Uterus (tissue), 4 donors: ENCODE data around the gene CFAP210. TPM values are rescaled to one million over a fixed set of nuclear protein-coding genes. Genes with fewer than 3 reads are reported as not detected.

ENCODE experiments used
- DNase-seq, 2 donors: peaks; one replicate each; pipeline ENCODE4 v3.0.0-alpha.2; 2019 to 2020
- H3K27ac ChIP-seq, 2 donors: fragments of 200-600 bp; sonication (generic); 1 replicate in 1 of 2; 2 replicates in 1 of 2; pipeline ENCODE4 v1.5.1; 2016 to 2018
- H3K27me3 ChIP-seq, 2 donors: fragments of 200-600 bp; sonication (generic); one replicate each; pipeline ENCODE4 v1.5.1; 2018 to 2019; ENCODE audit warnings: control low read depth in 1 of 2
- H3K36me3 ChIP-seq, 2 donors: fragments of 200-600 bp; sonication (generic); one replicate each; pipeline ENCODE4 v1.5.1; 2019; ENCODE audit warnings: control low read depth in 1 of 2
- H3K4me1 ChIP-seq, 2 donors: fragments of 200-600 bp; sonication (generic); one replicate each; pipeline ENCODE4 v1.5.1; 2018 to 2019; ENCODE audit warnings: control low read depth in 1 of 2
- H3K4me3 ChIP-seq, 2 donors: fragments of 200-600 bp; sonication (generic); 1 replicate in 1 of 2; 2 replicates in 1 of 2; pipeline ENCODE4 v1.5.1; 2018 to 2019; ENCODE audit warnings: mild to moderate bottlenecking in 1 of 2
- H3K9me3 ChIP-seq, 2 donors: fragments of 200-600 bp; sonication (generic); one replicate each; pipeline ENCODE4 v1.5.1; 2019; ENCODE audit warnings: control low read depth in 1 of 2
- POLR2A ChIP-seq, 2 donors: fragments of 450-650 bp; IDR thresholded peaks; one replicate each; pipeline ENCODE4 v1.6.1; 2016; ENCODE audit warnings: antibody characterized with exemption in 2 of 2, mild to moderate bottlenecking in 1 of 2, moderate library complexity in 1 of 2
- intact Hi-C: fragments of 100-400 bp; cut with DNase I; formaldehyde crosslinking; loops from one replicate; pipeline ENCODE4 v1.15.1; 2023; ENCODE audit warnings: low total_unique reads
- total RNA-seq, 4 donors: library from RNA; depleted of rRNA in 3 of 4; stranded (reverse); fragments of >200 nt in 3 of 4; gene quantifications; one replicate each; pipeline versions ENCODE4 v1.1.0 to v1.2.4, GENCODE V29; 2014 to 2023
- TF ChIP-seq, protein P1 (sequence below), 4 experiments: fragments of 200-600 bp in 2 of 4; fragments of 450-650 bp in 2 of 4; sonication (generic) in 2 of 4; IDR thresholded peaks; one replicate each; pipeline ENCODE4 v1.5.1; 2016 to 2019; ENCODE audit warnings: antibody characterized with exemption in 4 of 4, mild to moderate bottlenecking in 2 of 4, moderate library complexity in 1 of 4
- donor health status: DM: yes; HTN: yes; CAD: no.

Gene CFAP210
- total RNA-seq, 4 donors from 2014 or later: 0.64 to 3.3 TPM; not detected in 2

DNA sequence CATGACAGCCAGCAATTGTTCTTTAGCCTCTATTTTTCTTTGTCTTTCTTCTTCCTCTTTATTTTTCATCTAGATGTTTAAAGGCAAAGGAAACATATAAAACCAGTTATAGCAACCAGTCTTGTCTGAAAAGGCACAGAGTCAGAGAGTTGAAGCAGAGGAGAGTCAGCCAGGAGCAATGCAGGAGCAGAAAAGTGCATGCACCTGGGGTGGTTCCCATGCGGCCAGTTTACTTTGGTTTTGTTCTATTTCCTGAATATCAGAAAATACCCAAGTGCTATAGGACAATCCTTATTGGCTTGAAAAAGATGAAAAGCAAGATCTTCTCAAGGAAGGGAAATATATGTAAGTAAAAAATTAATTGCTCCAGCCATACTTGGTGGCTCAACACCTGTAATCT lies 44.9 kb downstream of the CFAP210 start:
- no peak for TF ChIP-seq POLR2A (IDR thresholded peaks at IDR 0.05)
- H3K27ac ChIP-seq: no peak overlapping the region
- H3K36me3 ChIP-seq: no peaks in the 10 kb centered on the region
- H3K4me3 ChIP-seq: no peak overlapping the region
- no peak for DNase-seq
- no peaks in the 10 kb centered on the region for H3K4me1 ChIP-seq
- intact Hi-C loops: no loop called here
- no peaks in the 10 kb centered on the region for H3K27me3 ChIP-seq
- no peaks in the 10 kb centered on the region for H3K9me3 ChIP-seq

DNA sequence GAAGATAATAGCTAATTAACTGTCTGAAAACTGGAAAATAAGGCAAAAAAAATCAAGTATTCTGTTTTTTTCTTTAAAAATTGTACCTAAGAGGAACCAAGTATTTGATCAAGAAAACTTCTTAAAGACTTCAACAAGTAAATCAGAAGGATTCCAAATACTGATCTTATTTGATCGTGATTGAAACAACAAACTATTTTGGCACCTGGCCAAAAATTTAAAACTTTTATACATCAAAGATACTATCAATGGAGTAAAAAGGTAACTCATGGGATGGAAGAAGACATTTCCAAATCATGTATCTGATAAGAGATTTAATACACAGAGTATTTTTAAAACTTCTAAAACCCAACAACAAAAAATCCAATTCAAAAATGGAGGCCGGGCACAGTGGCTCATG lies 46.7 kb downstream of the CFAP210 start:
- Histone ChIP-seq H3K27me3 (no peaks in the 10 kb centered on the region), H3K4me3 (no peak overlapping the region), H3K9me3 (no peaks in the 10 kb centered on the region), H3K36me3 (no peaks in the 10 kb centered on the region), H3K27ac (no peak overlapping the region), H3K4me1 (no peaks in the 10 kb centered on the region)
- intact Hi-C loops: no loop called here
- TF ChIP-seq, protein P1, sequence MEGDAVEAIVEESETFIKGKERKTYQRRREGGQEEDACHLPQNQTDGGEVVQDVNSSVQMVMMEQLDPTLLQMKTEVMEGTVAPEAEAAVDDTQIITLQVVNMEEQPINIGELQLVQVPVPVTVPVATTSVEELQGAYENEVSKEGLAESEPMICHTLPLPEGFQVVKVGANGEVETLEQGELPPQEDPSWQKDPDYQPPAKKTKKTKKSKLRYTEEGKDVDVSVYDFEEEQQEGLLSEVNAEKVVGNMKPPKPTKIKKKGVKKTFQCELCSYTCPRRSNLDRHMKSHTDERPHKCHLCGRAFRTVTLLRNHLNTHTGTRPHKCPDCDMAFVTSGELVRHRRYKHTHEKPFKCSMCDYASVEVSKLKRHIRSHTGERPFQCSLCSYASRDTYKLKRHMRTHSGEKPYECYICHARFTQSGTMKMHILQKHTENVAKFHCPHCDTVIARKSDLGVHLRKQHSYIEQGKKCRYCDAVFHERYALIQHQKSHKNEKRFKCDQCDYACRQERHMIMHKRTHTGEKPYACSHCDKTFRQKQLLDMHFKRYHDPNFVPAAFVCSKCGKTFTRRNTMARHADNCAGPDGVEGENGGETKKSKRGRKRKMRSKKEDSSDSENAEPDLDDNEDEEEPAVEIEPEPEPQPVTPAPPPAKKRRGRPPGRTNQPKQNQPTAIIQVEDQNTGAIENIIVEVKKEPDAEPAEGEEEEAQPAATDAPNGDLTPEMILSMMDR (IDR thresholded peaks at IDR 0.05): no peak
- TF ChIP-seq POLR2A (IDR thresholded peaks at IDR 0.05): no peak
- DNase-seq: no peak

DNA sequence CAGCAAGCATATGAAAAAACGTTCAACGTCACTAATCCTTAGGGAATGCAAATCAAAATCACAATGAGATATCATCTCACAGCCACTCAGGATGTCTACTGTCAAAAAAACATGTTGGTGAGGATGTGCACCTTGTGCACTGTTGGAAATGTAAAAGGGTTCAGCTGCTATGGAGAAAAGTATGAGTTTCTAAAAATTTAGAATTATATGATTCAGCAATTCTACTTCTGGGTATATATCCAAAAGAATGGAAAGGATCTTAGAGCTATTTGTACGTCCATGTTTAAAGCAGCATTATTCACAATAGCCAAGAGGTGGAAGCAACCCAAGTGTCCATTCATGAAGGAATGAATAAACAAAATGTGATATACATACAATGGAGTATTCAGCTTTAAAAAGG lies 50.0 kb downstream of the CFAP210 start:
- Histone ChIP-seq H3K27ac (no peak overlapping the region), H3K36me3 (no peaks in the 10 kb centered on the region), H3K4me3 (no peak overlapping the region), H3K4me1 (no peaks in the 10 kb centered on the region), H3K27me3 (no peaks in the 10 kb centered on the region), H3K9me3 (no peaks in the 10 kb centered on the region)
- intact Hi-C loops: no loop called here
- no peak for DNase-seq
- TF ChIP-seq, protein P1 (IDR thresholded peaks at IDR 0.05): no peak
- no peak for TF ChIP-seq POLR2A (IDR thresholded peaks at IDR 0.05)

GRCh38 chr2:169641464-169641863 lies 52.7 kb downstream of the CFAP210 start:
- H3K9me3 ChIP-seq: no peaks in the 10 kb centered on the region
- H3K27me3 ChIP-seq: no peaks in the 10 kb centered on the region
- H3K4me1 ChIP-seq: no peaks in the 10 kb centered on the region
- H3K27ac ChIP-seq: no peak overlapping the region
- TF ChIP-seq, protein P1 (IDR thresholded peaks at IDR 0.05): no peak
- no peak for TF ChIP-seq POLR2A (IDR thresholded peaks at IDR 0.05)
- DNase-seq: no peak
- intact Hi-C loops: no loop called here
- H3K4me3 ChIP-seq: no peak overlapping the region
- no peaks in the 10 kb centered on the region for H3K36me3 ChIP-seq

DNA sequence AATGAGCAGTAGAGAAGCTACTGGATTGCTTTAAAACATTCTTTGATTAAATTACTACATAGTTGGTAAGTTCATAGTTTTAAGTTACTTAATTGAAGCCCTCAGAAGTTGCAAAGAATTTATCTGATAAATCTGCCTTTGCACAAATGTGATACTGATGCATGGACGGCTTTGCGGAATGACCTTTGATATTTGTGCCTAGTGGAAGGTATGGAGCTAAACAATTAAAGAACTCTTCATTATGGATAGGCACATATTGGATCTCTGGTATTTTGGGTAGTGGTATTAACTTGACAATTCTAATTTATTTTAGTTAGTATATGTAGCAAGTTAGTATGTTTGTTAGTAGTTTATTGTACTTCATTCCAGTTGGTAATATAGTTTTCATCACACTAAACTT lies 54.1 kb downstream of the CFAP210 start:
- Histone ChIP-seq H3K4me1 (no peaks in the 10 kb centered on the region), H3K9me3 (no peaks in the 10 kb centered on the region), H3K4me3 (no peak overlapping the region), H3K27me3 (no peaks in the 10 kb centered on the region), H3K36me3 (no peaks in the 10 kb centered on the region), H3K27ac (no peak overlapping the region)
- TF ChIP-seq POLR2A (IDR thresholded peaks at IDR 0.05): no peak
- TF ChIP-seq, protein P1 (IDR thresholded peaks at IDR 0.05): no peak
- DNase-seq: no peak
- intact Hi-C loops: no loop called here

DNA sequence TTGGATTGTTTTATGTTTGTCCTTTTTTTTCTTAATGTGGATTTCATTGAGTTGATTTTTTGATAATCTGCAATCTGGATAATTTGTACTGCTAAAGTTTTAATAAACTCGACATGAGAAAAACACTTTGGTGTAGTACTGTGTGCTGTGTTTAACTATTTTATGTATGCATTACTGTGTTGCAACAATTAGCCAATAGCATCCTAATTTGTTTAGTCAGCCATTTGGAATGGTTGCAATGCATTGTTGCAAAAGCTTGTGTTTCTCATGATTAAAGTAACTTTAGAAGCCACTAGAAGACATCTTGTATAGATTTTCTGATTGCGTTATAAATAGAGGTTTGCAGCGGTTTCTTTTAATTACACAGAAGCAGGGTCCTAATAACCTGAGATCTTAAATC lies 56.6 kb downstream of the CFAP210 start:
- no peak overlapping the region for H3K4me3 ChIP-seq
- TF ChIP-seq, protein P1 (IDR thresholded peaks at IDR 0.05): no peak
- no peak for TF ChIP-seq POLR2A (IDR thresholded peaks at IDR 0.05)
- no peak for DNase-seq
- H3K36me3 ChIP-seq: no peaks in the 10 kb centered on the region
- no peaks in the 10 kb centered on the region for H3K4me1 ChIP-seq
- no peaks in the 10 kb centered on the region for H3K9me3 ChIP-seq
- H3K27me3 ChIP-seq: no peaks in the 10 kb centered on the region
- intact Hi-C loops: no loop called here
- H3K27ac ChIP-seq: no peak overlapping the region
